ENCODE data around the gene HEXD. TPM values are rescaled to one million over a fixed set of nuclear protein-coding genes. Genes with fewer than 3 reads are reported as not detected.

The HEXD gene
- total and polyA plus RNA-seq, 2 of the 8 experiments (the other 6 are each of a cell fraction or from before 2014, with no cell fraction given) = 20.6 to 21.8 TPM

DNA sequence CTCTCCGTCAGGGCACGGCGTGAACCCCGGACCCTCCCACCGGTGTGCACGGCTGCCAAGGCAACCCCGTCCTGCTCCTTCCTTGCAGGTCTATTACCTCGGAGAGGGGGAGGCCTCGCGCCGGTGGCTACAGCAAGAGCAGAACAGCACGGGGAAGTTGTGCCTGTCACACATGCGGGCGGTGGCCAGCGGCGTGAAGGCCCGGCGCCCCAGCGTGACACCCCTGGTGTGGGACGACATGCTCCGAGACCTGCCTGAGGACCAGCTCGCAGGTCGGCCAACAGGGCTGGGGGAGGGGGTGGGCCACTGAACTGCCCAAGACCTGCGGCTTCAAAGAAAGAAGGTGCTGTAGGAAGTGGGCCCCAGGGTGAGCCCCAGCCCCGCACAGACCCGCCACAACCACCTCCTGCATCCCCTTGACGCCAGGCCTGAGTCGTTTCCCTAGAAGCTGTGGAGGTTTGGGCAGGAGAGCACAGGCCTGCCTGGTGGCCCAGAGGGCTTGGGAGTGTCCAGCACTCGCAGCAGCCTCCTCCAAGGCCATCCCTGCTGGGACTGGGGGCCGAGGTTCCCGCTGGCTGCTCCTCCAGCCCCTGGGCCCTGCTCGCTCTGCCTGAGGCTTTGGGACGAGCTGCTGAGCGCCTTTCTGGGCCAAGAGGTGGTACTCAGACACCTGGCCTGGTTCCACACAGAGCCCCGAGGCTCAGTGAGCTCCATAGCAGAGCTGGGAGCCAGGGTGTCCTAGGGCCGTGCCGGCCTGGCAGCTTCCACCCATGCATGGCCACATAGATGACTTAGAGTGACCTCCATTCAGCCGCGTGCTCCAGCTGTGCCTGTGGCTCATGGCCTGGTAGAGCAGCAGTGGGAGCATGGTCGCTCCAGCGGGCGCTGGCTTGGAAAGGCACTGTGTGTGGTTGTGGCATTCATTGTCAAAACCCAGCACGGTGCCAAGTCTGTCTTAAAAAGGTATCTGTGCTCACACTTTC, 17.7 kb downstream of the HEXD start:
- peak overlapping the region; percentile 14; the same call in 1 of the 2 replicates for H4K8ac ChIP-seq (ENCODE audit: extremely low read depth, insufficient read depth, low read length)
- H2BK5ac ChIP-seq (ENCODE audit: low read depth, low read length) = no peak overlapping the region
- H3K27ac ChIP-seq (ENCODE audit: low read depth, low read length) = no peak overlapping the region
- no peak overlapping the region for H3K9ac ChIP-seq (replicated peaks in 1 of 4; ENCODE audit: extremely low read depth in 1 of 4, low read depth in 3 of 4, low read length in 3 of 4)
- FAIRE-seq (no peak), DNase-seq (ENCODE audit: low read depth in 1 of 2, low spot score in 2 of 2) (no peak)
- H3K14ac ChIP-seq (ENCODE audit: insufficient read length) = no peak overlapping the region
- H4K20me1 ChIP-seq (replicated peaks in 1 of 2; ENCODE audit: control insufficient read depth in 1 of 2, insufficient read depth in 2 of 2, low read length in 2 of 2) = peaks cover 0 to 1% of the 10 kb centered on the region in 2 experiments
- no peaks in the 10 kb centered on the region for H3K79me1 ChIP-seq (ENCODE audit: low read depth, low read length)
- POLR2A ChIA-PET (ENCODE audit: partially characterized antibody) = interaction anchor here (0.8 to 4.0 kb wide), 5 partner anchors 7 to 21 kb away, joined by 3 to 19 read pairs (median 4); no protein-coding TSS in a partner anchor
- H3K4me1 ChIP-seq (replicated peaks in 1 of 4; ENCODE audit: control insufficient read depth in 3 of 4, insufficient read depth in 4 of 4, low read length in 3 of 4) = peaks cover 0 to 9% (median 6%) of the 10 kb centered on the region in 4 experiments; a peak in 5 of 7 replicates
- H3K4me2 ChIP-seq (ENCODE audit: insufficient read depth in 1 of 2, low read depth in 2 of 2, low read length in 2 of 2) = no peak overlapping the region
- no peak overlapping the region for H3K4me3 ChIP-seq (ENCODE audit: extremely low read depth in 1 of 4, insufficient read depth in 2 of 4, low read depth in 3 of 4, low read length in 4 of 4)
- no peak overlapping the region for H4K5ac ChIP-seq (ENCODE audit: insufficient read length, low read depth, low read length)
- no peak overlapping the region for H3K4ac ChIP-seq (replicated peaks; ENCODE audit: insufficient read length, low read depth, low read length)
- no peak overlapping the region for H2BK20ac ChIP-seq (ENCODE audit: low read length)
- no peak overlapping the region for H2BK12ac ChIP-seq (ENCODE audit: low read depth, low read length)
- no peak overlapping the region for H2BK120ac ChIP-seq (replicated peaks; ENCODE audit: low read depth, low read length)
- no peak overlapping the region for H3K18ac ChIP-seq (ENCODE audit: extremely low read depth, low read length)
- no peaks in the 10 kb centered on the region for H3K23me2 ChIP-seq (ENCODE audit: low read depth, low read length)
- H2AK5ac ChIP-seq (ENCODE audit: low read depth, low read length) = no peak overlapping the region
- no peak overlapping the region for H2AFZ ChIP-seq (ENCODE audit: low read length)
- no peak overlapping the region for H2BK15ac ChIP-seq (ENCODE audit: low read length)
- no peak overlapping the region for H3K23ac ChIP-seq (ENCODE audit: insufficient read length)
- 91% methylated on average over 34 of the region's 43 CpGs; no CpG with 5 or more reads in 1 of the 2 experiments for WGBS, 2 experiments (ENCODE audit: extremely low coverage in 1 of 2, insufficient coverage in 1 of 2, insufficient read length in 1 of 2, insufficient replicate concordance in 2 of 2, low coverage in 1 of 2, low lambda C conversion rate in 2 of 2, missing lambda C conversion rate in 1 of 2)
- H3K36me3 ChIP-seq (ENCODE audit: control insufficient read depth in 2 of 4, insufficient read depth in 4 of 4, low read length in 3 of 4) = peaks cover 0 to 9% (median 2%) of the 10 kb centered on the region in 4 experiments; a peak in 2 of 8 replicates
- H3K27me3 ChIP-seq (replicated peaks in 1 of 4; ENCODE audit: control insufficient read depth in 3 of 4, extremely low read depth in 1 of 4, insufficient read depth in 3 of 4, low read length in 3 of 4) = no peaks in the 10 kb centered on the region
- H3K79me2 ChIP-seq (ENCODE audit: control insufficient read depth in 1 of 2, insufficient read depth in 2 of 2, low read length in 2 of 2) = no peaks in the 10 kb centered on the region
- no peak overlapping the region for H3K56ac ChIP-seq (replicated peaks; ENCODE audit: insufficient read length, low read depth, low read length)
- CTCF ChIA-PET (ENCODE audit: partially characterized antibody) = interaction anchor here (0.5 to 3.7 kb wide), 5 partner anchors 10 to 133 kb away, joined by 3 to 16 read pairs (median 3); no protein-coding TSS in a partner anchor
- H4K91ac ChIP-seq (replicated peaks; ENCODE audit: insufficient read length, low read length) = no peak overlapping the region
- no peaks in the 10 kb centered on the region for H3K9me3 ChIP-seq (ENCODE audit: insufficient read depth in 2 of 2, low read depth in 1 of 2, low read length in 1 of 2)
- TF ChIP-seq, protein P1, sequence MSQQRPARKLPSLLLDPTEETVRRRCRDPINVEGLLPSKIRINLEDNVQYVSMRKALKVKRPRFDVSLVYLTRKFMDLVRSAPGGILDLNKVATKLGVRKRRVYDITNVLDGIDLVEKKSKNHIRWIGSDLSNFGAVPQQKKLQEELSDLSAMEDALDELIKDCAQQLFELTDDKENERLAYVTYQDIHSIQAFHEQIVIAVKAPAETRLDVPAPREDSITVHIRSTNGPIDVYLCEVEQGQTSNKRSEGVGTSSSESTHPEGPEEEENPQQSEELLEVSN (IDR thresholded peaks at IDR 0.05) = no peak
- TF ChIP-seq ASH2L (IDR thresholded peaks at IDR 0.05; ENCODE audit: low read length) = no peak
- no peak for TF ChIP-seq SRF (IDR thresholded peaks at IDR 0.05; ENCODE audit: low read depth, low read length)
- no peak for TF ChIP-seq YY1 (IDR thresholded peaks at IDR 0.05; ENCODE audit: low read depth, low read length)
- TF ChIP-seq, protein P2, sequence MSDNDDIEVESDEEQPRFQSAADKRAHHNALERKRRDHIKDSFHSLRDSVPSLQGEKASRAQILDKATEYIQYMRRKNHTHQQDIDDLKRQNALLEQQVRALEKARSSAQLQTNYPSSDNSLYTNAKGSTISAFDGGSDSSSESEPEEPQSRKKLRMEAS (IDR thresholded peaks at IDR 0.05) = no peak
- no peak for TF ChIP-seq EGR1 (IDR thresholded peaks at IDR 0.05; ENCODE audit: borderline replicate concordance, low read depth, low read length)
- no peak for TF ChIP-seq CEBPB (IDR thresholded peaks at IDR 0.05; ENCODE audit: low read depth, low read length)
- TF ChIP-seq EP300 (IDR thresholded peaks at IDR 0.05; ENCODE audit: borderline replicate concordance in 1 of 2, low read depth in 2 of 2, low read length in 2 of 2) = no peak
- TF ChIP-seq CTBP2 (IDR thresholded peaks at IDR 0.05; ENCODE audit: borderline replicate concordance, insufficient read depth, insufficient read length, low read length) = no peak
- no peak for TF ChIP-seq BACH1 (IDR thresholded peaks at IDR 0.05; ENCODE audit: low read length)
- TF ChIP-seq KDM5A (IDR thresholded peaks at IDR 0.05; ENCODE audit: low read length) = no peak
